CD4-positive, alpha-beta T cell treated with Interleukin-2 at 100 ng/mL for 4 hours (primary cell): Measurements from ENCODE around the gene ADI1.

ENCODE experiments used
- DNase-seq: peaks from one replicate; pipeline ENCODE4 v3.0.0-alpha.2; 2020; ENCODE audit warnings: low spot score

Gene ADI1

DNA sequence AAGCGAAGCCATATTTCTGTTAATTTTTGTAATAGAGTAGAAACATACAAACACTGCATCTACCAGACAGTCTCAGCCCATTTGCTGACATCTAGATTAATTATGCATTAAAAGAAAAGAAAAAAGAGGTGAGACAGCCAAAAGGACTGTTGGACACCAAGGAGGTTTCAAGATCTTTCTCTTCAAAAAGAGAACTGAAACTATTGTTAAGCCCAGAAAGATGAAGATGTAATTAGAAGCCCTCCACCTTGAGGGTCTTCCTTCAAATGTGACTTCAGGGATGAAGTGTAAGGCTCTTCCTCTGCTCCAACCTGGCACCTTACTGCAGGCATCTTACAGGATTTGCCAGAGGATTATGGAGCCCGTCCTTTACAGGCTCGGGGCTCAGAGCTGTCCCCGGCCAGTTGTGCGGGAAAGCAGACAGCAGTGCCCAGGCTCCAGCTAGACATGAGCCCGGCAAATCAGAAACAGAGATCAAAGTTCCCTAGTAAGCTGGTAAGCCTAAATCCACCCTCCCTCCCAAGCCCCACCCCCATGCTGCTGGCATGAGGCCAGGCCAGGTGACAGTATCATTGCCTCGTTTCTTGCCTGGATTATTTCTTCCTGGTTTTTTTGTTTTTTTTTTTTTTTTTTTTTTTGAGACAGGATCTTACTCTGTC, 38.9 kb downstream of the ADI1 start:
- no peak for DNase-seq

GRCh38 chr2:3479430-3480320, 39.7 kb downstream of the ADI1 start:
- DNase-seq: no peak

GRCh38 chr2:3478846-3479385, 40.4 kb downstream of the ADI1 start:
- DNase-seq: no peak

GRCh38 chr2:3476985-3477327, 42.4 kb downstream of the ADI1 start:
- DNase-seq: no peak

- no peak for DNase-seq
Measured at GRCh38 chr2:3476321-3476984, 42.9 kb downstream of the ADI1 start.

GRCh38 chr2:3475771-3476170, 43.6 kb downstream of the ADI1 start:
- no peak for DNase-seq

DNA sequence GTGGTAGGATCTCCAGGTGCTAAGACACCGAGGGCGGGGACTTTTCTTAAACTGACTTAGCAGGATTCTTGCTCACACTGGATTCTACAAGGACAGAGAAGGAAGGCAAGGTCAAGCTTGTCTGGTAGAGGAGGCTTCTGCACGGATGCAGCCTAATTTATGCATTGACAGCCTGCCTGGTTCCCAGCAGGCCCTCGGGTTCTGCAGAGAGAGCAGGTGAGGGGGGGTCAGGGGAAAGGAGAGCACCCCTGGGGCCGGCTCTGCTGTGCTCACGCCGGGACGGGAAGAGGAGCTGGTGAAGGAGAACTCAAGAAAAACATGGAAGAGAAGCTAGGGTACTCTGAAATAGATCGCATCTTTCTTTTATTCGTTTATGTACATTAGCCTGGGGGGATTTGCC, 46.4 kb downstream of the ADI1 start:
- DNase-seq: no peak

DNA sequence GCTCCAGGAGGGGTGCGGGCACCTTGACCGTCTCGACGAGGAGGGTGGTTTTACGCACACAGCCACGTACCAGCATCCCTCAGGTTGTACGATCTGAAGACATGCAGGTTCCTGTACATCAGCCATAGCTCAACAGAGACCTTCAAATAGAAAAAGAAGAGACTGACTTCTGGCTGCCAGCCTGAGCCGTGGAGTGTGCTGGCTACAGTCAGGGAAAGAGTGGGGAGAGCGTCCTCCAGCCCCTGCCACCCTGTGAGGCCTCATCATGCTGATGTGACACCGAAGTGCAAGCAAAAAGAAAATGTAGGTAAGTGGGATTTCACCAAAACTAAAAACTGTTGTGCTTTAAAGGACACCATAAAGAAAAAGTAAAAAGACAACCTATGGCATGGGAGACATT, 47.0 kb downstream of the ADI1 start:
- no peak for DNase-seq

GRCh38 chr2:3470856-3471737, 48.2 kb downstream of the ADI1 start:
- no peak for DNase-seq

DNA sequence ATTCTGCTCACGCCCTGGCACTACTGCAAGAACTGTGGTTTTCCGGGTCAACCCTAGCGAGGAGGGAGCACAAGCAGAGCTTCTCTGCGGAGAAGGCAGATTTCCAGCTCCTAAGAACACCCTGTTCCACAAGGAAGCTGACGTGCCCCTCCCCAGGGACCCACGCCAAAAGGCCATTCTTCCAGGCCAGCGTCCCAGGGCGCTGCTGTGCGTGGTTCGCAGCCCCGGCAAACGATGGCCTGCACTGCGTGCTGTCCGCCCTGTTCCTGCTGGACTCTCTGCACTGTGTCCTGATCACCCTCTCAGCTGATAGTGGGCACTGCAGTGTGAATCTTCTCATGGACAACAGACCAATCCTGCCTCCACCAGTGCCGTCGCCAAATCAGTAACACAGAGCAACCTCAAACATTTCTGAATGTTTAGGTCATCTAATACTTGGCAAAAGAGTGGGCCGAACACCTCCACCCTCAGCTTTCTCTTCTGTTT, 49.1 kb downstream of the ADI1 start:
- no peak for DNase-seq

DNA sequence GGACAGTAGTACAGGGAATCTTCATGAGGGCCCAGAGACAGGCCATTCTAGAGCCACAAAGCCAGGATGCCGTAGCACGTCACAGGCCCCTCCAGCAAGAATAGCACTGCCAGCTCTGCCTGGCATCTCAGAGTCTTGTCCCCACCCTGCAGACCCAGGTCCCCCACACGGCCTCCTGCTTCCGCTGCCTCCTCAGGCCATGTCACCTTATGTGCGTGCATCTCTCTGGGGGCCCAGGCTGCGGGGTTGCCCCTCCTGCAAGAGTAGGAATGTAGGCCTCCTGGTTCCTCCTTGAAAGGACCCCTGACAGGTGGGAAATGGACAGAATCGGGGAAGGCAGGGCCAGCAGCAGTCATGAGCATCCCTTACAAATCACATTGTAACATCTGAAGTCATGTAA, 49.8 kb downstream of the ADI1 start:
- no peak for DNase-seq

DNA sequence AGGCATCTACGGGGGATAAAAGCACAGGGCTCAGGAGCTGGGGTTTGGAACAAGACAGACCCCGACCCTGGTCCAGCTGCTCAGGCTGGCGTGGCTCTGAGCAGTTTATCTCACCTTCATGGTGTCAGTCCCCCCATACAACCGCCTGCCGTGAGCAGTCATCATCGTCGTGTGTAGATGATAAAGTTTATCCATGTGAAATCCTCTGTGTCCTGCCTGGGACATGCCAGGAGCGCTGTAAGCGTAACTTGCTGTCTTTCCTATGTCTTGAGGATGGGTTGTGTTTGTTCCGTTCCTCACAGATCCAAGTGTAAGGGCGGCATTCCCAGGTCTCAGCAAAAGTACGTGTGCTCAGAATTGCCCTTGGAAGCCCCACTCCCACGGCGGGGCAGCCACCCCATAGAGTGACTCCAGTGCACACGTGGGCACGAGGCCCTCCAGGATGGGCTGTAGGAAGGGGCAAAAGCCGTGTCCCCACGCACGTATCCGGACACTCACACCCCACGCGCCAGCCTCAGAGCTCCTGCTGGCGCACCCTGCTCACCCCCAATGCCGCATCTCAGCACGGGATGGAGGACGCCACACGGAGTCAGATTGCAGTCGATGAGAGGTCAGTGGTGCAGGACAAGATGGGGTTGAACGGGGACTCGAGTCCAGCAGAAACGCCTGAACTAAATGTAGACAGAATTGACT, 50.9 kb downstream of the ADI1 start:
- no peak for DNase-seq

GRCh38 chr2:3467654-3468053, 51.7 kb downstream of the ADI1 start:
- no peak for DNase-seq

DNA sequence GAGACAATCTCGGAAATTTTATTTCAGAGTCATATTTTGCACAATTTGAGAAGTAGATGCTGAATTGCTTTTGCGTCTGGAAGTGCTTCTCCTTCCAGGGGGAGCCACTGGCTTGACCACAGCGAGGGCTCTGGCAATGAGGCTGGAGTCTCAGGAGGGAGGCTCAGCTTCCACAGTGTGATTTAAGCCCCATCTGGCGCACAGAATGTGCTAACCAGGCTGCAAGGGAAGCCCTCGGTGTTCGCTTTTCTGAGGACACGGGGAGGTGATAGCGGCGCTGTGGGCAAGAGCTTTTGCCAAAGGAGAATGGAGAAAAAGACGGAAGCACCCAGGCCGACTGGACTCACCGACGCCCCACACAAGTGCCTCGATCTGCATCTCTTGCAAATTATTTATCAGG, 52.4 kb downstream of the ADI1 start:
- no peak for DNase-seq

GRCh38 chr2:3466482-3466863, 52.9 kb downstream of the ADI1 start:
- no peak for DNase-seq

GRCh38 chr2:3465844-3466481, 53.4 kb downstream of the ADI1 start:
- DNase-seq: no peak

DNA sequence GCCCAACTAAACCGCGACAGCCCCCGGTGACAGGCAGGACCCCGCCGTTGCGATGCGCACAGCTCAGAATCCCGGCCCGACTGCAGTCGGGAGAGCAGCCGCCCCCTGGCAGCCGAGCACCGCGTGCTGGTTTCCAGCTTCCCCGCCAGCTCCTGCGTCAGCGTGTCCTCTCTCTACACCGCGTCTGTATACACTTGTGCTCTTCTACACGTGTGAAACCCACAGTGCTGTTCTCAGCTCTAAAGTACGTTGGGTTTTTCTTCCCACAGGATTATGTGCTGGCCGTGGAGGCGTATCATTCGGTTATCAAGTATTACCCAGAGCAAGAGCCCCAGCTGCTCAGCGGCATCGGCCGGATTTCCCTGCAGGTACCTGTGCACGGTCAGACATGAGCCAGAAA, 54.0 kb downstream of the ADI1 start:
- DNase-seq: no peak

DNA sequence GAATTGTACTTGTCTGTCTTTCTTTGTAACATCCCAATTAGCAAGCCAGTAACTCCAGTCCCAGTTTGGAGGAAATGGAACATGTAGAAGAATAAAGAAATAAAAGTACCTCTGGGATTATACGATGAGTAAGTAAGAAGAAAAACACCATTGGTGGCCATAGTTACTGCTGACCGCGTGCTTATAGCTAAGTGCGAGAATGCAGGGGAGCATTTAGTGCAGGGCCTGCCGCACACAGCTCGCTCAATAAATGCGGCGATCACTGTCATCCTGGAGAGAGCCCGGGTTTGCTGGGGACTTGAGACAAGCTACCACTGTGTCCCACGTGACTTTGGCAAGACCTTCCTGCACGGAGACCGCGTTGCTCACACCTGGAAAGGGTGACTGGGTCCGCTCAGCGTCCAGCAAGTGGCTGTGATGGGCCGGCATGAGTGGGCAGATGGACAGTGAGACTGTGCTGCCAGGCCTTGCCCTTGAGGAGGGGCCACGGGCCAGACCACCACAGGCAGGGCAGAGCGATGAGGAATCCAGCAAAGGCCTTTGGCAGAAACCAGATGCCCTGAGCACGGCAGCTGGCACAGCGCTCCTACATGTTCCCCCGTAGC, 54.8 kb downstream of the ADI1 start:
- DNase-seq: no peak

DNA sequence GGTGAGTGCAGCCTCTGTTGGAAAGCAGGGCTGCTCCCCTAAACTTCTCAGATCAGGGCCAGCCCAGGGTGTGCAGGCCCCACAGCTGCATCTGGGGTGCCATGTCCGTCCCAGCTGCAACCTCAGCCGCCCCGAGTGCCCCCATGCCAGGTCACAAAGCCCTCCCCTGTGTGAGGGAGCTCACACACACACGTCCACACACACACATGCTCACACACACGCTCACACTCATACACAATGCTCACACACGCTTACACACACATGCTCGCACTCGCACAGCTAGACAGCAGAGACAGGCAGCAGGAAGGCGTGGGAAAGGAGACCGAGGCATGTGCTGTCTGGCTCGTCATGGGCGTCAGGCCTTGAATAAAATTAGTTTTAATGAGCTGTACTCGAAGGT, 55.4 kb downstream of the ADI1 start:
- no peak for DNase-seq

DNA sequence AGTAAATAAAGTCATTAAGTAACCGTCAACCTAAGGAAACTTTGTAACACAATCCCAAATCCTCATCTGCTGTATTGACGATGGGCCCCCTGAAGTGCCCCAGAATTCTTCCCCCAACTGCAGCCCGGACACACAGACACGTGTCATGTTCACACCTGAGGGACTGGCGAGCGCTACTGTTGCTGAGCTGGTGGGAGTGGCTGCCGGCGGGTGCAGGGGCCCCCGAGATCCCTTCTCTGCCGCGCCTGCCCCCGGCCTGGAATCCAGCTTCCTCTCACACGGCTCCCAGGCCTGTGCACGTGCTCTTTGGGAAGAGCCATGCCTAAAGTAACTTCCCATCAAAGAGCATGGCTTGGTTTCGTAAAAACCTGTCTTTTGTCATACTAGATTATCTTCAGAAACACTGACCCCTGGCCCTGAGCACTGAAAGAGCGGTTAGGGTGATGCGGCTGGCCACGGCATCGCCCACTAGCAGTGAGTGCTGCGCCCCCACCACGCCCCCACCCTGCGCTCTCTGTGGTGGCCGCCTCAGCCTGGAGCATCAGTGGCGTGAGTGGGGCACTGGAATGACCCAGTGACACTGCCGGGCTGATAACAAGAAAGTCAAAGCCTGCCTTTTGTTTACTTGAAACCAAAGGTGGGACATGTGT, 56.0 kb downstream of the ADI1 start:
- DNase-seq: no peak
